Stimulated activated CD4-positive, alpha-beta T cell treated with anti-CD3 and anti-CD28 coated beads, Interleukin-2, amount 100 ng/mL, for 24 hours (primary cell): ENCODE results near the gene SFMBT2.
A peak's percentile ranks its signal among the peaks of the same experiment; 100 is the strongest.

Experiments used
- DNase-seq, 2 donors: peaks; one replicate each; pipeline ENCODE4 v3.0.0-alpha.2; 2020

Gene SFMBT2

DNA sequence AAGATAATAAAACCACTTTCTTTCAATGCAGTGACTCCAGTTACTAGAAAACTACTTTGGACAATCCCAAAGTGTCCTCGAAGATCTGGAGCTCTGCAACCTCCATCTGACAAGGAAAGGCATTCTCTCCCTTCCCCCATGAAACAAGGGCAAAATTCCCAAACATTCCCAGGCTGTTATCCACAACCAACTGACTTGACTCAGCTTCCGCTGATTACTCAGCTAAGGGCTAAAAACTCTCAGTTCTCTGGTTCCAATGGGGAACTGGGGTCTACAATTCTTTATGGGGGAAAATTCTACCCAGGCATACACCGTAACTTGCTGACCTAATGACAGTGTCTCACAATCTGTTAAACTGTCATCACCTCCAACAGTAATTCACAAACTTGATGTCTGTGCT, 48.4 kb downstream of the SFMBT2 start:
- no peak for DNase-seq

DNA sequence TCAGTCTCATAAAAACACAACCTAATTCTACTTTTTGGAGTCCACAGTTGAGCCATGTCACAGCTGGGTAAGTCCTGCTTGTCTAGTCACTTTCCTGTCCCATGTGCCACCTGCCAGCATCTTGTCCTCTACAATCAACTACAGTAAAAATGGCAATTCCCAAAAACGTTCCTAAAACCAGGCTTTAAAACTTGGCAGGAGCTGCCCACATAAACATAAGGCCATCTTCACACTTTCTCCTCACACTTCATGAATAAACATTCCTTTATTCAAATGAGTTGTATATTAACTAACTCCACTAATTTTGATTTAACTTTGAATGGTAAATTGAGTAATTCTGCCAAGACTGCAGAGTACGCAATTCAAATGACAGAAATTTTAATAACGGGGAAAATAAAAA, 49.5 kb downstream of the SFMBT2 start:
- no peak for DNase-seq

GRCh38 chr10:7359954-7360353, 50.9 kb downstream of the SFMBT2 start:
- DNase-seq: no peak

DNA sequence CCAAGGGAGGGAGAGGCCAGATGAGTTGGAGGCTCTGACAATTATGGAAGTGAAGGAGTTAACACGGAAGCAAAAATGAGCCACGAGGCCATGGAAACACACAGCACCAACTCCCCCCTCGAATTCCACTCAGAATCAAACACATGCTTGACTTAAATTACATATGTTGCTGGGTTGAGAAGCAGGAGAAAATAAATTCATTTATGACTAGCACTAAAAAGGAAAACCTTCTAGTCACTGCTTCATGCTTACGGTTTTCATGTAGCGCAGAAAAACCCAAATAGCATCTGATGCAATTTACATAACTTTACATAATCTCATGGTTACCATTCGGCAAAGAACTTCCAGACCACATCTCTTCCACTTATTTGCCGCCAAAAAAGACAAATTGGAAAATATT, 51.5 kb downstream of the SFMBT2 start:
- no peak for DNase-seq

DNA sequence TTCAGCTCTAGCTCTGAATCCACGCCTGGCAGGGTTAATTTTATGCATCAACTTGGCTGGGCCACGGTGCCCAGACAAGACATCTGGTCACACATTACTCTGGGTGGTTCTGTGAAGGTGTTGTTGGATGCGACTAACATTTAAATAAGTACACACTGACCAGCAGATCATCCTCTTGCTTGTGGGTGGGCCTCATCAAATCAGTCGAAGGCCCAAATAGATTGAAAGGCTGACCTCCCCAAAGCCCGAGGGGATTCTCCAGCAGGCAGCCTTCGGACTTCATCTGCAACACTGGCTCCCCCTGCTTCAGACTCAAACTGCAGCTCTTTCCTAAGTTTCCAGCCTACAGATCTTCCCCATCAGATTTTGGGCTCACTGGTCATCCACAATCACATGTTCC, 53.6 kb downstream of the SFMBT2 start:
- DNase-seq: no peak

DNA sequence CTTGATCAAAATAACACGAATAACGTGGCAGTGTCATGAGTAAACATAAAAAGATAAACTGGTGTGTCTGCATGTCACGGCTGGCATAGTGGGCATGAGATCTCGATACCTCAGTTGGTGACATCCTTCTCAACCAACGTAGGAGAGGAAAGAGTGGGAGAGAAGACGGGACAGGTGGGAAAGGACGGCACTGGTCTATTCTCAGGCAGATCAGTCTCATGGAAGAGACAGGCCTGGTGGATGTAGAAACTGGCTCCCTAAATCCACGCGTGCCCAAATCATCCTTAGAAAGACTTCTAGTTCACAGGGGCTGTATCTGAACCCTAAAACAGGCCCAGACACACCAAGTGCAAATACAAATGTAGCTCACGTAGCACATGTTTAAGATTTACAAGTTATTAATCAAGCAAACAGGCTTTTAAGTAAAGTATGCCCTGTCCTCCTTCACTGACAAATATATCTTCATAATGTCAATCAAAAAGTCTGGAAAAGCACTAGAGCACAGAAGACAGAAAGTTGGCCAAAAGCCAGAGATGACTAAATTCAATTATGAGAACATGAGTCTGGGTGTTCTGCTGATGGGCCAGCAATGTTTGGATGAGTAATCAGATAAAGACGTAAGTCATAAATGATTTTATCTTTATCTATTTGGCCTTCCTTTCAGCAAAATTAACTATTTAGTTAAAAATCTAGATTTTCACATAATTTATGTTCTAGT, 56.3 kb downstream of the SFMBT2 start:
- no peak for DNase-seq

DNA sequence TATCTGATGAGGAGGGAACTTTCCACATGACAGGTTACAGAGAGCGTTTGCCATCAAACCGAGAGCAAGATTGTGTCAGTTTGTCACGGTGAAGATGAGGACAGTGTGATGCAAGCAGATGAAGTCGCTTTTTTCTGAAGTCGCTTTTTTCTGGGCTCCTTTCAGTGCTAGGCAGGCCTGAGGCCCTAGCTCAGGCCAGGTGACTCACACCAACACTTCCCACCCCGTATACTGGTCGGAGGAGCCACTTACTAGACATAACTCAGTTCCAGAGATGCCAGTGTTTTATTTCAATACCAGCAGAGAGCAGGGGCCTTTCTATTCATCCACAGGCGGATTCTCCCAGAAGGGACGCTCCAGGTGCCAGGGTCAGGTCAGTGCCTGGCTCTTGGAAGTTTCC, 58.9 kb downstream of the SFMBT2 start:
- DNase-seq: no peak

DNA sequence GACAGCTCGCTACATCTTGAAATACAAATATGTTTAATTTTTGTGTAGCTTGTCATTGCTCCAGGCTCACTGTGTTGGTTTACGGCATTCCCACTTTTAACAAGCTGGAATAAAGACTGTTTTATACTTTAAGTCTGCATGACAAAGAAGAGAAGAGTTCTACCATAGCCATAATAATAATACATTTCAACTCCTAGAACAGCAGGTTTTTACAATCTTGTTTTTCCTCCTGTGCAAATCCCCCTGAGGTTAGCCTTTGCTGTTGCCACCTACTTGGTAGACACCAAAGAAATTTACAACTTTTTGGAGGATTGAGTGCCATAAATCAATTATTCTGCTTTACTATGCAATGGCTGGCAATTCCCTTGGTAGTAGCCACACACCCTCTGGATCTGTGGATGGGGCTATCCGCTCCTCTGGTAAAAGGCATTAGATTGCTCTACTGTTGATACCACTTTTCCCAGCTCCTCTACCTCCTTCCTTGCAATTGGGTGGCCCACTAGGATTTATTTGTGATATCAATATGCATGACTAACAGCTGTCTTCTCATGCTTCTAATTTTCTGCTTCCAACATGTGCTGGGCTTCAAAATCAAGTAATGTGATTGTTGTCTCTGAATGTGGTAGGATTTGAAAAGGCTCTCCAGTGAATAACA, 60.2 kb downstream of the SFMBT2 start:
- DNase-seq: no peak

DNA sequence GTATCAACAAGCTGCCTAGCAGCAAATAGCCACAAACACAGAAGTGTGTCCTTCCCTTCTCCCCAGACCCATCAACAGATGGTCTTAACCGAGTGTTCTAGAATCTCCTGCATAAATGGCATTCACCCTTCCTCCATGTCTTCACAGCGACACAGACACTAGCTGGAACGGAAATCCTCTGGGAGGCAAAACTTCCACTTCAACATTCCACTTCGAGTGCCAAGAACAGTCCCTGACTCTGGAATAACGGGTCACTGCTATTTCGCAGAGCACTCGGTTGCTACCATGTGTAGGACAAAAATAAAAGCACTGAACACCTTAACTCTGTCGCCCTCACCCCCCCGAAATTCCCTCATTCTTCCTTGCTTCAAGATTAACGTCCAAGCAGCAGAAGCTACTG, 65.1 kb downstream of the SFMBT2 start:
- no peak for DNase-seq

DNA sequence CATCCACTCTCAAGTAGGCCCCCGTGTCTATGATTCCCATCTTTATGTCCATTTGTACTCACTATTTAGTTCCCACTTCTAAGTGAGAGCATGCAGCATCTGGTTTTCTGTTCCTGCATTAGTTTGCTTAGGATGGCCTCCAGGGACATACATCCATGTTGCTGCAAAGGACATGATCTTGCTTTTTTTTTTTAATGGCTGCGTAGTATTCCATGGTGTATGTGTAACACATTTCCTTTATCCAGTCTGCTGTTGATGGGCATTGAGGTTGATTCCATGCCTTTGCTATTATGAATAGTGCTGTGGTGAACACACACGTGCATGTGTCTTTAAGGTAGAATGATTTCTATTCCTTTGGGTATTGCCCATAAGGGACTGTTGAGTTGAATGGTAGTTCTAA, 67.8 kb downstream of the SFMBT2 start:
- DNase-seq: no peak

DNA sequence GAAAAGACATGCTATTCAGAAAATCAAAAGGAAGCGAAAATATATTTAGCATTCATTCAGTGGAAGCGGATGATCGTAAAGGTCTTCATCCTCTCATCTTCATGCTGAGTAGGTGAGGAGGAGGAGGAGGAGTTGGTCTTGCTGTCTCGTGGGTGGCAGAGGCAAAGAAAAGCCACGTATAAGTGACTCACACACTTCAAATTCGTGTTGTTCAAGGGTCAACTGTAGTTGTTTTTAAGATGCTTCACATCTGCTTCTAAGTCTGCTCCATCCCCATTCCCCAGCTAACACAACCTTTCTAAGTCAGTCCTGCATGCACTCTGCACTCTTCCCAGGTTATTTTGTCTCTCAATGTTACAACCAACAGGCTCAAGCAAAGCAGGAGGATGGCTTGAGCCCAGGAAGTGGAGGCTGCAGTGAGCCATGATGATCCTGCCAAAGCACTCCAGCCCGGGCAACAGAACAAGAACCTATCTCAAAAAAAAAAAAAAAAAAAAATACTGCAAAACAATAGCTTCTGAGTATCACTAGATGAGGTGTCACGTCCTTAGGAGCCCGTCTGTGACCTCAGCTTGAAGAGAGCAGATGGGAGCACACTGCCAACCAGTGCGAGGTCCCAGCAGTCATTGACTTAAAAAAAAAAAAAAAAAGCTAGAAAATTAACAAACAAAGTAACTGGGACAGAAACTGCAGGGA, 70.5 kb downstream of the SFMBT2 start:
- DNase-seq: no peak

DNA sequence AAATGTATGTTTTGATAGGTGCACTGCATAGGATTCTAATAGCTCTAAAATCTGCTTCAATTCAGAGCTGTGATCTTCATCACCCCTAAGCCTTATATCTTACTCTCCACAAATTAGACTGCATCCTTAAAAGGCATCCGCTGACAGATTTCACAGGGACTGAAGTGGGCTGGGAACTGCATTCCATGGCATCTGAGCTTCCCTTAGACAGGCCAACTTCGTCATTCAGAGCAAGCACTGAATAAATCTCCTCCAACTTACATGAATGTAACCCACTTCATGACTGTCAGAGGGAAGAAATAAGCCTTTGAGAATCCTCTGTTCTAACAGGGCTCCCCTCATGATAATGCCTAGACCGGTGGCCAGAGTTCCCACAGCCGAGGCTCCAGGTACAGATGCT, 71.3 kb downstream of the SFMBT2 start:
- no peak for DNase-seq

- no peak for DNase-seq
Observed at GRCh38 chr10:7338469-7338868, 72.4 kb downstream of the SFMBT2 start.

DNA sequence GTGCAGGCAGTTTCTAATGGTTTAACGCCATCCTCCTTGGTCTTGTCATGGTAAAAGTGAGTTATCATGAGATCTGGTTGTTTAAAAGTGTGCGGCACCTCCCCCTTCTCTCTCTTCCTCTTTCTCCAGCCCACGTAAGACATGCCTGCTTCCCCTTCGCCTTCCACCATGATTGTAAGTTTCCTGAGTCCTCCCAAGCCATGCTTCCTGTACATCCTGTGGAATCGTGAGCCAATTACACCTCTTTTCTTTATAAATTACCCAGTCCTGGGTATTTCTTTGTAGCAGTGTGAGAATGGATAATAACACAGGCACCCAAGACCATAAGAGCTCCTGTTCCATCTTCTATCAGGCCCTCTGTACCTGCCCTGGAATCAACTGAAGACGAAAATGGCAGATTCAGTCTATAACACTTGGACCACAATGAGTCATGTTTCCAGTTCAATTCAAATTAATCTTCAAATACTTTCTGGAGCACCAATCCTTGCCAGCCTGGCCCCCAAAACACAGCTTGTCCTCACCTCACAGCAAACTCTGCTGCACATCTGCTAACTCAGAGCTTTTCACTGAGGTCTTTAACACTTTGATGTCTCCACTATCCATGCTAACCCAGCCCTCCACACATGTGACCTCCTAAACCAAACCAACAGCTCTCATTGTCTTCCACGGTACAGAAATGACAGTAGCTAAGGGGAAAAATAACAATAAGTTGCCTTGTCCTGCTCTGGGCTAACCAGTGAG, 73.2 kb downstream of the SFMBT2 start:
- DNase-seq: peak in 1 of 2 donors; percentile 13

GRCh38 chr10:7335977-7336376, 74.9 kb downstream of the SFMBT2 start:
- no peak for DNase-seq

GRCh38 chr10:7334642-7334964, 76.2 kb downstream of the SFMBT2 start:
- no peak for DNase-seq

- no peak for DNase-seq
Observed at GRCh38 chr10:7333961-7334641, 76.7 kb downstream of the SFMBT2 start.

DNA sequence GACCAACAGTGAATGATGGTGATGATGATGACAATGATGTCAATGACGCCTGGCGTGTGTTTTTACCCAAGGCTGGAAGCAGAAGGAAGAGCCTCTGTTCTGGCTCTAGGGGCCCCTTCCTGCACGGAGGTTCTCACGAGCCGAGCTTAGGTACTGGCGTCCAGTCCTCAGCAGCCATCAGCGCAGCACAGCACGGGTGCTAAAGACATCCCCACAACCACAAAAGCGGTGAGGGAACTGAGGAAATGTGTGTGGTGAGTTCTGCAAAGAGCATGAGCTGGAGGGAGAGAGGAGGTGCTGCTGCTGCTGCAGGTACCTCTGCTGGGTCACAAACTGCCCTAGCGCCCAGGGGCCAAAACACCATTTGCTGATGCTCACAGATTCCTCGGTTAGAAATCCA, 81.6 kb downstream of the SFMBT2 start:
- no peak for DNase-seq

GRCh38 chr10:7327885-7328284, 82.9 kb downstream of the SFMBT2 start:
- no peak for DNase-seq

DNA sequence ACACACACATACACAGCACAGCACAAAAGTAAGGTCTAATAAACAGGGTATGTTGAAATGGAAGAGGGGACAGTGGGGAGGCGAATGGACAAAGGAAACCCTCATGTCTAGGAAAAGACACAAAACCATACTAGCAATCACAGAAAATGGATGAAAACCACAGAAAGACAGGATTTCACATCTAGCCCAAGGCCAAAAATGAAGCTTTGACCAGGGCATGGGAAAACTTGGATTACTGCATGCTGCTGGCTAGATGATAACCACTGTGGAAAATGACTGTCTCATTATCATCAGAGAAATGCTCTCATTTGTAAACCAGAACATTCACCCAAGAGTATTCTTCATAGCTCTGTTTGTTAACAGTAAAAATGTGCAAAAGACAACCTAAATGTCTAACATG, 88.2 kb downstream of the SFMBT2 start:
- no peak for DNase-seq

DNA sequence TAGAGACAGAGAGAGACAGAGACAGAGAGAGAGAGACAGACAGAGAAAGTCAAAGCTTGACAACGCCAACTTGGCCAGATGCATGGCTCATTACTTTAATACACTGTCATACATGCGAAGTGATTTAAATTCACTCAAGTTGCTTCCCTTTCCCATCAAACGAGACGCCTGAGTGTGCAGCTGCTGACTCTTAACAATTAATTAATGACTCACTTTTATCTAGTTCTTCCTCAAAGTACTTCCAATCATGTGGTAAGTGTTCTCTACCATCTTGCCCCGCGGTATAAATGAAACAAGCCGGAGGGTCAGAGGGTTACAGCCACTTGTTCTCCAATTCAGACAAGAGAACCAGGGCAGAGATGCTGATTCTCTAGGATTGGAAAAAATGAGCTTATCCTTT, 90.8 kb downstream of the SFMBT2 start:
- no peak for DNase-seq

DNA sequence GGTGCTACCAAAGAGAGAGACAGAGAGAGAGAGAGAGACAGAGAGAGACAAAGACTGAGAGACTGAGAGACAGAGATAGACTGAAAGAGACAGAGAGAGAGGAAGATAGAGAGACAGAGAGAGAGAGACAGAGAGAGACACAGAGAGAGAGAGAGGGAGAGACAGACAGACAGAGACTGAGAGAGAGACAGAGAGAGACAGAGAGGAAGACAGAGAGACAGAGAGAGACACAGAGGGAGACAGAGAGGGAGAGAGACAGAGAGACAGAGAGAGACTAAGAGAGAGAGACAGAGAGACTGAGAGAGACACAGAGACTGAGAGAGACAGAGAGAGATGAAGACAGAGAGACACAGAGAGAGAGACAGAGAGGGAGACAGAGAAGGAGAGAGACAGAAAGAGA, 91.2 kb downstream of the SFMBT2 start:
- no peak for DNase-seq

GRCh38 chr10:7318836-7319235, 92.0 kb downstream of the SFMBT2 start:
- DNase-seq: no peak
